Astrocyte (in vitro differentiated cells and primary cell): ENCODE data around the gene RNF169.

Source experiments
- EZH2 ChIP-seq: IDR thresholded peaks from 2 replicates; pipeline ENCODE4 v1.6.1; 2012; ENCODE audit warnings: mild to moderate bottlenecking, low read length, inconsistent platforms; ENCODE audit not compliant: insufficient read depth
- TF ChIP-seq, protein P1 (sequence below): IDR thresholded peaks from 2 replicates; pipeline ENCODE4 v1.5.1; 2011; ENCODE audit warnings: low read depth, mild to moderate bottlenecking, inconsistent platforms, low read length, moderate library complexity; ENCODE audit not compliant: insufficient read depth

GRCh38 chr11:74877132-74877531, 128.5 kb downstream of the RNF169 start:
- TF ChIP-seq, protein P1, sequence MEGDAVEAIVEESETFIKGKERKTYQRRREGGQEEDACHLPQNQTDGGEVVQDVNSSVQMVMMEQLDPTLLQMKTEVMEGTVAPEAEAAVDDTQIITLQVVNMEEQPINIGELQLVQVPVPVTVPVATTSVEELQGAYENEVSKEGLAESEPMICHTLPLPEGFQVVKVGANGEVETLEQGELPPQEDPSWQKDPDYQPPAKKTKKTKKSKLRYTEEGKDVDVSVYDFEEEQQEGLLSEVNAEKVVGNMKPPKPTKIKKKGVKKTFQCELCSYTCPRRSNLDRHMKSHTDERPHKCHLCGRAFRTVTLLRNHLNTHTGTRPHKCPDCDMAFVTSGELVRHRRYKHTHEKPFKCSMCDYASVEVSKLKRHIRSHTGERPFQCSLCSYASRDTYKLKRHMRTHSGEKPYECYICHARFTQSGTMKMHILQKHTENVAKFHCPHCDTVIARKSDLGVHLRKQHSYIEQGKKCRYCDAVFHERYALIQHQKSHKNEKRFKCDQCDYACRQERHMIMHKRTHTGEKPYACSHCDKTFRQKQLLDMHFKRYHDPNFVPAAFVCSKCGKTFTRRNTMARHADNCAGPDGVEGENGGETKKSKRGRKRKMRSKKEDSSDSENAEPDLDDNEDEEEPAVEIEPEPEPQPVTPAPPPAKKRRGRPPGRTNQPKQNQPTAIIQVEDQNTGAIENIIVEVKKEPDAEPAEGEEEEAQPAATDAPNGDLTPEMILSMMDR: peak; percentile 41
- TF ChIP-seq EZH2: no peak
